SK-N-SH treated with all-trans-retinoic acid at 6 μM for 48 hours (cell line): ENCODE results near the gene EDEM2.
"Not testable (repeated sequence)": the region's sequence is repeated elsewhere in the genome, so short reads cannot be mapped to it uniquely, and the experiment has no call there.

ENCODE experiments used
- ATAC-seq: fragments of 200-7000 bp; cut with Tn5 transposase; 3 replicates; pipeline ENCODE4 v1.9.1; 2020; ENCODE audit warnings: mild to moderate bottlenecking, moderate library complexity
- ARNTL ChIP-seq: fragments of 450-650 bp; formaldehyde crosslinking; IDR thresholded peaks from 2 replicates; pipeline ENCODE4 v1.5.0; 2020; ENCODE audit warnings: low read depth, mild to moderate bottlenecking, moderate library complexity, borderline replicate concordance
- BACH2 ChIP-seq: fragments of 250-450 bp; sonication (Bioruptor Pico); IDR thresholded peaks from 2 replicates; pipeline ENCODE4 v1.9.0; 2021; ENCODE audit warnings: mild to moderate bottlenecking, borderline replicate concordance
- CSDC2 ChIP-seq: fragments of 250-450 bp; sonication (Bioruptor Pico); IDR thresholded peaks from 2 replicates; pipeline ENCODE4 v1.5.0; 2020; ENCODE audit warnings: mild to moderate bottlenecking, moderate library complexity
- ESRRG ChIP-seq: fragments of 250-450 bp; sonication (Bioruptor Pico); IDR thresholded peaks from 2 replicates; pipeline ENCODE4 v1.6.1; 2021; ENCODE audit warnings: mild to moderate bottlenecking
- GLIS3 ChIP-seq: fragments of 250-450 bp; sonication (Bioruptor Pico); IDR thresholded peaks from 2 replicates; pipeline ENCODE4 v1.5.0; 2020; ENCODE audit warnings: mild to moderate bottlenecking, moderate library complexity
- ISL1 ChIP-seq: fragments of 250-450 bp; sonication (Bioruptor Pico); IDR thresholded peaks from 2 replicates; pipeline ENCODE4 v2.1.2; 2022; ENCODE audit warnings: mild to moderate bottlenecking, moderate library complexity
- OSR1 ChIP-seq: fragments of 250-450 bp; sonication (Bioruptor Pico); IDR thresholded peaks from 2 replicates; pipeline ENCODE4 v1.8.0; 2022; ENCODE audit warnings: moderate library complexity, mild to moderate bottlenecking, inconsistent platforms
- PPARA ChIP-seq: fragments of 250-450 bp; sonication (Bioruptor Pico); IDR thresholded peaks from 2 replicates; pipeline ENCODE4 v1.5.0; 2020; ENCODE audit warnings: mild to moderate bottlenecking, borderline replicate concordance
- RARB ChIP-seq: fragments of 250-450 bp; sonication (Bioruptor Pico); IDR thresholded peaks from 2 replicates; pipeline ENCODE4 v1.8.0; 2021; ENCODE audit warnings: mild to moderate bottlenecking, moderate library complexity
- SNAI2 ChIP-seq: fragments of 250-450 bp; sonication (Bioruptor Pico); IDR thresholded peaks from 2 replicates; pipeline ENCODE4 v1.5.0; 2020; ENCODE audit warnings: mild to moderate bottlenecking, moderate library complexity
- TCF4 ChIP-seq: fragments of 250-450 bp; sonication (Bioruptor Pico); IDR thresholded peaks from 2 replicates; pipeline ENCODE4 v1.8.0; 2021; ENCODE audit warnings: mild to moderate bottlenecking, moderate library complexity, borderline replicate concordance
- TOX ChIP-seq: fragments of 250-450 bp; sonication (Bioruptor Pico); IDR thresholded peaks from 2 replicates; pipeline ENCODE4 v1.8.0; 2021; ENCODE audit warnings: mild to moderate bottlenecking, moderate library complexity, borderline replicate concordance
- ZC3H10 ChIP-seq: fragments of 250-450 bp; sonication (Bioruptor Pico); IDR thresholded peaks from 2 replicates; pipeline ENCODE4 v1.5.1; 2021; ENCODE audit warnings: mild to moderate bottlenecking, moderate library complexity
- ZFP3 ChIP-seq: fragments of 250-450 bp; sonication (Bioruptor Pico); IDR thresholded peaks from 2 replicates; pipeline ENCODE4 v1.5.0; 2020; ENCODE audit warnings: mild to moderate bottlenecking, moderate library complexity
- ZFP30 ChIP-seq: fragments of 450-650 bp; formaldehyde crosslinking; IDR thresholded peaks from 2 replicates; pipeline ENCODE4 v1.5.0; 2022; ENCODE audit warnings: mild to moderate bottlenecking, moderate library complexity
- ZNF565 ChIP-seq: fragments of 450-650 bp; formaldehyde crosslinking; conservative IDR thresholded peaks from 2 replicates; pipeline ENCODE4 v1.5.0; 2020; ENCODE audit warnings: low read depth, mild to moderate bottlenecking, moderate library complexity
- ZNF70 ChIP-seq: fragments of 450-650 bp; formaldehyde crosslinking; IDR thresholded peaks from 2 replicates; pipeline ENCODE4 v1.5.0; 2020; ENCODE audit warnings: mild to moderate bottlenecking, moderate library complexity
- TF ChIP-seq, protein P1 (sequence below): fragments of 250-450 bp; sonication (Bioruptor Pico); IDR thresholded peaks from 2 replicates; pipeline ENCODE4 v1.8.0; 2021; ENCODE audit warnings: low read depth, mild to moderate bottlenecking, moderate library complexity, borderline replicate concordance
- TF ChIP-seq, protein P2 (sequence below): fragments of 250-450 bp; sonication (Bioruptor Pico); IDR thresholded peaks from 2 replicates; pipeline ENCODE4 v1.5.1; 2021; ENCODE audit warnings: mild to moderate bottlenecking, moderate library complexity
- TF ChIP-seq, protein P3 (sequence below): fragments of 250-450 bp; sonication (Bioruptor Pico); IDR thresholded peaks from 2 replicates; pipeline ENCODE4 v1.8.0; 2020; ENCODE audit warnings: mild to moderate bottlenecking, moderate library complexity, borderline replicate concordance
- TF ChIP-seq, protein P4 (sequence below): fragments of 250-450 bp; sonication (Bioruptor Pico); IDR thresholded peaks from 2 replicates; pipeline ENCODE4 v1.5.1; 2020; ENCODE audit warnings: low read depth, mild to moderate bottlenecking, moderate library complexity

Gene EDEM2

DNA sequence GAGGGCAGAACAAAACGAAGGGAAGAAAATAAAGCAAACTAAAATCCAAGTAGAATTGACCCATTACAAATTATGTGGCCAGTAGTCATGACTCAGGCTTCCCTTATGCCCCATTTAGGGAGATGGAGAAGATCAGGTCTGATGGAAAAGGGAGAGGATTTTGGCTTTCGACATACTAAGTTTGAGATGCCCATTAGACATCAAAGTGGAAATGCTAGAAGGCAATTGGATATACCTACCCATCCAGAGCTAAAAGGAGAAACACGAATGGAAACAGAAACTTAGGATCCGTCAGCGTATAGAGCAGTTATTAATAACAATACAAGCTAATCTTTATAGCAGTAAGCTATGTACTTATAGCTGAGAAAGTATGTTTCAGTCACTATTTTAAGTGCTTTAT lies 59.3 kb downstream of the EDEM2 start:
- no peak for ATAC-seq
- TF ChIP-seq TCF4 (no peak), ZNF565 (CRISPR knock-in tag) (no peak), ESRRG (CRISPR knock-in tag) (no peak), PPARA (no peak), OSR1 (CRISPR knock-in tag) (no peak), BACH2 (CRISPR knock-in tag) (no peak)

DNA sequence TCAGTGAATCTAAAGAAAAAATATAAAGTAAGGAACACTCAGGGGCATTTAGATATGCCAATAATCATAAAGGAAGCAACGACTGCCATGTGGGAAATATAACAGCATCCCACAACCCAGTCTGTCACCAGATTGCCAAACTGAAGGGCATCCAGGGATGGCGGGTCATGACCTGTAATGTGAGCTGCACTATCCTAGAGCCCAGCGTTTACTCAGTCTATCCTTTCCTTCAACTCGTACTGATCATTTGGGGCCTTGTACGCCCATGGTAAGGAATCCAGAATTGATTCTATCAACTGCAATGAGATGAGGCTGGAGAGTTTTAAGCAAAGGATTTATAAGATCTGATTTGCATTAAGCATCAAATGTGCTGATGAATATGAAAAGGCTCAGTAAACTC lies 59.8 kb downstream of the EDEM2 start:
- TF ChIP-seq SNAI2 (CRISPR knock-in tag), result no peak
- no peak for TF ChIP-seq BACH2 (CRISPR knock-in tag)
- no peak for TF ChIP-seq ZC3H10
- TF ChIP-seq ESRRG (CRISPR knock-in tag), result no peak
- TF ChIP-seq, protein P1, sequence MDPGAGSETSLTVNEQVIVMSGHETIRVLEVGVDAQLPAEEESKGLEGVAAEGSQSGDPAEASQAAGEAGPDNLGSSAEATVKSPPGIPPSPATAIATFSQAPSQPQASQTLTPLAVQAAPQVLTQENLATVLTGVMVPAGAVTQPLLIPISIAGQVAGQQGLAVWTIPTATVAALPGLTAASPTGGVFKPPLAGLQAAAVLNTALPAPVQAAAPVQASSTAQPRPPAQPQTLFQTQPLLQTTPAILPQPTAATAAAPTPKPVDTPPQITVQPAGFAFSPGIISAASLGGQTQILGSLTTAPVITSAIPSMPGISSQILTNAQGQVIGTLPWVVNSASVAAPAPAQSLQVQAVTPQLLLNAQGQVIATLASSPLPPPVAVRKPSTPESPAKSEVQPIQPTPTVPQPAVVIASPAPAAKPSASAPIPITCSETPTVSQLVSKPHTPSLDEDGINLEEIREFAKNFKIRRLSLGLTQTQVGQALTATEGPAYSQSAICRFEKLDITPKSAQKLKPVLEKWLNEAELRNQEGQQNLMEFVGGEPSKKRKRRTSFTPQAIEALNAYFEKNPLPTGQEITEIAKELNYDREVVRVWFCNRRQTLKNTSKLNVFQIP (CRISPR knock-in tag), result no peak
- no peak for TF ChIP-seq CSDC2
- no peak for TF ChIP-seq OSR1 (CRISPR knock-in tag)
- no peak for TF ChIP-seq TCF4
- no peak for TF ChIP-seq ZNF565 (CRISPR knock-in tag)
- no peak for TF ChIP-seq GLIS3 (CRISPR knock-in tag)
- TF ChIP-seq ISL1 (CRISPR knock-in tag), result no peak
- TF ChIP-seq, protein P2, sequence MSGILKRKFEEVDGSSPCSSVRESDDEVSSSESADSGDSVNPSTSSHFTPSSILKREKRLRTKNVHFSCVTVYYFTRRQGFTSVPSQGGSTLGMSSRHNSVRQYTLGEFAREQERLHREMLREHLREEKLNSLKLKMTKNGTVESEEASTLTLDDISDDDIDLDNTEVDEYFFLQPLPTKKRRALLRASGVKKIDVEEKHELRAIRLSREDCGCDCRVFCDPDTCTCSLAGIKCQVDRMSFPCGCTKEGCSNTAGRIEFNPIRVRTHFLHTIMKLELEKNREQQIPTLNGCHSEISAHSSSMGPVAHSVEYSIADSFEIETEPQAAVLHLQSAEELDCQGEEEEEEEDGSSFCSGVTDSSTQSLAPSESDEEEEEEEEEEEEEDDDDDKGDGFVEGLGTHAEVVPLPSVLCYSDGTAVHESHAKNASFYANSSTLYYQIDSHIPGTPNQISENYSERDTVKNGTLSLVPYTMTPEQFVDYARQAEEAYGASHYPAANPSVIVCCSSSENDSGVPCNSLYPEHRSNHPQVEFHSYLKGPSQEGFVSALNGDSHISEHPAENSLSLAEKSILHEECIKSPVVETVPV, result no peak
- TF ChIP-seq RARB (CRISPR knock-in tag), result no peak
- TF ChIP-seq ZFP3, result no peak

DNA sequence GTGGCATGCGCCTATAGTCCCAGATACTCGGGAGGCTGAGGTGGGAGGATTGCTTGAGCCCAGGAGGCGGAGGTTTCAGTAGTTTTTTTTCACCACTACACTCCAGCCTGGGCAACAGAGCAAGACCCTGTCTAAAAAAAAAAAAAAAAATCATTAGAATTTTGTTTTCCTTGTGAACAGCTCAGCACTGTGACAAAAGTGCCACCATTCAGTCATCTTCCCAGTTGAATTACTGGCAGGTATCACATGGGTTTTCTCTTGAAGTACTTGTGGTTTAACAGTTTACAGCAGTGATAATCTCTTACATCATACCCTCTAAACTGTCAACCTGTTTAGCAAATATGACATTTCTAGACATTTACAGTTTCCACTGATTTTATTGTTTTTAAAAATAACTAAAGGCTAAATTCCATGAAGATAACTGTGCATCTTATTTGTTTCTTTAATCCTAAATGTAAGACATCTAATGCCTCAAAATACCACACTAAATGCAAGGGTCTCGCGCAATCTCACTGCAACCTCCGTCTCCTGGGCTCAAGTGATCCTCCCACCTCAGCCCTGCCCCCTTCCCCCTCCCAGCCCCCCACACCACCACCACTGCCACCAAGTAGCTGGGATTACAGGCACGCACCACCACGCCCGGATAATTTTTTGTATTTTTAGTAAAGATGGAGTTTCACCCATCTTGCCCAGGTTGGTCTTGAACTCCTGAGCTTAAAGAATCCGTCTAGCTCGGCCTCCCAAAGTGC lies 61.5 kb downstream of the EDEM2 start:
- TF ChIP-seq BACH2 (CRISPR knock-in tag) (no peak), ARNTL (CRISPR knock-in tag) (no peak)
- TF ChIP-seq, protein P1 (CRISPR knock-in tag), result no peak
- TF ChIP-seq, all 23 proteins: peak for 0
- no peak for ATAC-seq

More for the DNA sequence above, 59.8 kb downstream of the EDEM2 start:
- ATAC-seq, result no peak

DNA sequence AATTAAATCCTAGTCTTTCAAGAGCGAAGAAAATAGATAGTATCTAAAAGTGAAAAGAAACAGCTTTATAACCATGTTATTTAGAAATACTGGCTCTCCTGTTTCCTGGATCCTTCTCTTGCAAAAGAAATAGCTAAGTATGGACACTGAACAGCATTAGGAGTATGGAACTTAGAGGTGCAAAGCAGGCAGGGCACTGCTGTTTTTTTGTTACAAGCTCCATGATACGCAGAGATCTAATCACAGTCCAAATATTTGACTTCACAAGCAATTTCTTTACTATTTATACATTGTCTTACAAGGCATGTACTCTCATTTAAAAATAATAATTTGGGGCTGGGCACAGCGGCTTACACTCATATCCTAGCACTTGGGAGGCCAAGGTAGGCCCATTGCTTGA lies 62.1 kb downstream of the EDEM2 start:
- TF ChIP-seq OSR1 (CRISPR knock-in tag) (no peak), TCF4 (no peak), ZFP30 (CRISPR knock-in tag) (no peak), RARB (CRISPR knock-in tag) (no peak)
- TF ChIP-seq, all 23 proteins: peak for 0
- ATAC-seq, result no peak

DNA sequence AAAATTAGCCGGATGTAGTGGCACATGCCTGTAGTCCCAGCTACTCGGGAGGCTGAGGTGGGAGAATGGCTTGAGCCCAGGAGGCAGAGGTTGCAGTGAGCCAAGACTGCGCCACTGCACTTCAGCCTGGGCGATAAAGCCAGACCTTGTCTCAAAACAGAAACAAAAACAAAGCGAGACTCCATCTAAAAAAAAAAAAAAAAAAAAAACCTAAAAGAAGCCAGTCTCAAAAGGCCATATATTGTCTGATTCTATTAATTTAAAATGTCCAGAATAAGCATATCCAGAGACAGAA lies 66.8 kb downstream of the EDEM2 start:
- ATAC-seq, result not testable (repeated sequence)

DNA sequence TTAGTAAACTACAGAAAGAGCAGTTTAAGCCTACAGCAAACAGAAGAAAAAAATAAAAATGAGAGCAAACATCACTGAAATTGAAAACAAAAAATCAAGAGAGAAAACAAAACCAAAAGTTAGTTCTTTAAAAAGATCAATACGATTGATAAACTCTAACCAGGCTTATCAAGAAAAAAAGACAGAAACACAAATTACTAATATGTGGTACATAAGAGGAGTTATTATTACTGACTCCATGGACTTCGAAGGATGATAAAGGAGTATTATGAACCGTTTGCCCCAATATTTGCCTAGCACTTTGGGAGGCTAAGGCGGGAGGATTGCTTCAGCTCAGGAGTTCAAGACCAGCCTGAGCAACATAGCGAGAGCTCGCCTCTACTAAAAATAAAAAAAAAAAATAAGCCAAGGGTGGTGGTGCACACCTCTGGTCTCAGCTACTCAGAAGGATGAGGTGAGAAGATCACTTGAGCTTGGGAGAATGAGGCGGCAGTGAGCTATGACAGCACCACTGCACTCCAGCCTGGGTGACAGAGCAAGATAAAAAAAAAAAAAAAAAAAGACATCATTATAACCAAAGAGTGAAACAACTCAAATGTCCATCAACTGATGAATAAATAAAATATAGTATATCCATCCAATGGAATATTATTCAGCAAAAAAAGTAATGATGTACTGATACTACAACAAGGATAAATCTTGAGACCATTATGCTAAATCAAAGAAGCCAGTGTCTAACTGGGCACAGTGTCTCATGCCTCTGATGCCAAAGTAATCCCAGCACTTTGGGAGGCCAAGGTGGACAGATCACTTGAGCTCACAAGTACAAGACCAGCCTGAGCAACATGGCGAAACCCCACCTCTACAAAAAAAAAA lies 67.4 kb downstream of the EDEM2 start:
- ATAC-seq, result no peak
- TF ChIP-seq ARNTL (CRISPR knock-in tag) (no peak), RARB (CRISPR knock-in tag) (no peak), PPARA (no peak), TCF4 (no peak), ZNF70 (CRISPR knock-in tag) (no peak), OSR1 (CRISPR knock-in tag) (no peak), ZC3H10 (no peak), ESRRG (CRISPR knock-in tag) (no peak), SNAI2 (CRISPR knock-in tag) (no peak), TOX (CRISPR knock-in tag) (no peak), ZFP3 (no peak)
- TF ChIP-seq, protein P3, sequence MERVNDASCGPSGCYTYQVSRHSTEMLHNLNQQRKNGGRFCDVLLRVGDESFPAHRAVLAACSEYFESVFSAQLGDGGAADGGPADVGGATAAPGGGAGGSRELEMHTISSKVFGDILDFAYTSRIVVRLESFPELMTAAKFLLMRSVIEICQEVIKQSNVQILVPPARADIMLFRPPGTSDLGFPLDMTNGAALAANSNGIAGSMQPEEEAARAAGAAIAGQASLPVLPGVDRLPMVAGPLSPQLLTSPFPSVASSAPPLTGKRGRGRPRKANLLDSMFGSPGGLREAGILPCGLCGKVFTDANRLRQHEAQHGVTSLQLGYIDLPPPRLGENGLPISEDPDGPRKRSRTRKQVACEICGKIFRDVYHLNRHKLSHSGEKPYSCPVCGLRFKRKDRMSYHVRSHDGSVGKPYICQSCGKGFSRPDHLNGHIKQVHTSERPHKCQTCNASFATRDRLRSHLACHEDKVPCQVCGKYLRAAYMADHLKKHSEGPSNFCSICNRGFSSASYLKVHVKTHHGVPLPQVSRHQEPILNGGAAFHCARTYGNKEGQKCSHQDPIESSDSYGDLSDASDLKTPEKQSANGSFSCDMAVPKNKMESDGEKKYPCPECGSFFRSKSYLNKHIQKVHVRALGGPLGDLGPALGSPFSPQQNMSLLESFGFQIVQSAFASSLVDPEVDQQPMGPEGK (CRISPR knock-in tag), result no peak
- TF ChIP-seq, protein P2, result no peak
- TF ChIP-seq, protein P4, sequence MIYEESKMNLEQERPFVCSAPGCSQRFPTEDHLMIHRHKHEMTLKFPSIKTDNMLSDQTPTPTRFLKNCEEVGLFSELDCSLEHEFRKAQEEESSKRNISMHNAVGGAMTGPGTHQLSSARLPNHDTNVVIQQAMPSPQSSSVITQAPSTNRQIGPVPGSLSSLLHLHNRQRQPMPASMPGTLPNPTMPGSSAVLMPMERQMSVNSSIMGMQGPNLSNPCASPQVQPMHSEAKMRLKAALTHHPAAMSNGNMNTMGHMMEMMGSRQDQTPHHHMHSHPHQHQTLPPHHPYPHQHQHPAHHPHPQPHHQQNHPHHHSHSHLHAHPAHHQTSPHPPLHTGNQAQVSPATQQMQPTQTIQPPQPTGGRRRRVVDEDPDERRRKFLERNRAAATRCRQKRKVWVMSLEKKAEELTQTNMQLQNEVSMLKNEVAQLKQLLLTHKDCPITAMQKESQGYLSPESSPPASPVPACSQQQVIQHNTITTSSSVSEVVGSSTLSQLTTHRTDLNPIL (CRISPR knock-in tag), result no peak
